HepG2 (cell line): ENCODE data around the gene GAL3ST3. TPM values are rescaled to one million over a fixed set of nuclear protein-coding genes. Genes with fewer than 3 reads are reported as not detected.

Experiments
- ARNT2 ChIP-seq: sonication (generic); formaldehyde crosslinking; IDR thresholded peaks from 2 replicates; pipeline ENCODE4 v1.8.0; 2022; ENCODE audit warnings: mild to moderate bottlenecking, low read depth, missing genetic modification reagents, moderate library complexity
- ARNTL ChIP-seq: sonication (generic); formaldehyde crosslinking; IDR thresholded peaks from 2 replicates; pipeline ENCODE4 v1.4.0; 2020; ENCODE audit warnings: mild to moderate bottlenecking, missing genetic modification reagents
- ATAD3A ChIP-seq: sonication (generic); formaldehyde crosslinking; IDR thresholded peaks from 2 replicates; pipeline ENCODE4 v1.4.0; 2020; ENCODE audit warnings: missing genetic modification reagents
- ATF3 ChIP-seq: sonication (generic); formaldehyde crosslinking; IDR thresholded peaks from 2 replicates; pipeline ENCODE4 v1.4.0; 2020; ENCODE audit warnings: missing genetic modification reagents
- FLYWCH1 ChIP-seq: sonication (generic); formaldehyde crosslinking; IDR thresholded peaks from 2 replicates; pipeline ENCODE4 v1.8.1; 2023; ENCODE audit warnings: mild to moderate bottlenecking, missing genetic modification reagents
- GMEB2 ChIP-seq: IDR thresholded peaks from 2 replicates; pipeline ENCODE4 v1.6.1; 2016; ENCODE audit warnings: missing biosample characterization, missing genetic modification reagents, low read depth
- MIER2 ChIP-seq: IDR thresholded peaks from 2 replicates; pipeline ENCODE4 v1.6.1; 2016; ENCODE audit warnings: missing biosample characterization, missing genetic modification reagents
- NFYC ChIP-seq: IDR thresholded peaks from 2 replicates; pipeline ENCODE4 v1.6.1; 2016; ENCODE audit warnings: missing genetic modification reagents, missing compliant biosample characterization
- PREB ChIP-seq: sonication (generic); formaldehyde crosslinking; IDR thresholded peaks from 2 replicates; pipeline ENCODE4 v1.4.0; 2020; ENCODE audit warnings: missing genetic modification reagents
- RARA ChIP-seq: IDR thresholded peaks from 2 replicates; pipeline ENCODE4 v1.6.1; 2016; ENCODE audit warnings: missing genetic modification reagents, missing compliant biosample characterization
- RFXANK ChIP-seq: IDR thresholded peaks from 2 replicates; pipeline ENCODE4 v1.6.1; 2016
- SIN3B ChIP-seq: fragments of 150-350 bp; IDR thresholded peaks from 2 replicates; pipeline ENCODE4 v1.6.1; 2014; ENCODE audit warnings: low read length
- XBP1 ChIP-seq: sonication (generic); formaldehyde crosslinking; IDR thresholded peaks from 2 replicates; pipeline ENCODE4 v1.5.0; 2020; ENCODE audit warnings: missing genetic modification reagents
- ZBTB25 ChIP-seq: IDR thresholded peaks from 2 replicates; pipeline ENCODE4 v1.6.1; 2018; ENCODE audit warnings: missing genetic modification reagents
- ZBTB26 ChIP-seq: IDR thresholded peaks from 2 replicates; pipeline ENCODE4 v1.6.1; 2016; ENCODE audit warnings: missing compliant biosample characterization, missing genetic modification reagents, borderline replicate concordance
- ZFP91 ChIP-seq: sonication (generic); formaldehyde crosslinking; IDR thresholded peaks from 2 replicates; pipeline ENCODE4 v1.9.0; 2022; ENCODE audit warnings: missing genetic modification reagents, mild to moderate bottlenecking, borderline replicate concordance
- ZNF224 ChIP-seq: sonication (generic); formaldehyde crosslinking; IDR thresholded peaks from 2 replicates; pipeline ENCODE4 v1.5.0; 2020; ENCODE audit warnings: mild to moderate bottlenecking, missing genetic modification reagents
- ZNF275 ChIP-seq: sonication (generic); formaldehyde crosslinking; IDR thresholded peaks from 2 replicates; pipeline ENCODE4 v1.8.0; 2022; ENCODE audit warnings: missing genetic modification reagents, mild to moderate bottlenecking, inconsistent platforms, borderline replicate concordance
- ZNF337 ChIP-seq: sonication (generic); formaldehyde crosslinking; IDR thresholded peaks from 2 replicates; pipeline ENCODE4 v1.5.1; 2020; ENCODE audit warnings: missing genetic modification reagents, low read depth, mild to moderate bottlenecking, borderline replicate concordance
- ZNF562 ChIP-seq: sonication (generic); formaldehyde crosslinking; IDR thresholded peaks from 2 replicates; pipeline ENCODE4 v1.8.0; 2022; ENCODE audit warnings: missing genetic modification reagents, borderline replicate concordance
- ZNF678 ChIP-seq: sonication (generic); formaldehyde crosslinking; IDR thresholded peaks from 2 replicates; pipeline ENCODE4 v1.4.0; 2020; ENCODE audit warnings: mild to moderate bottlenecking, missing genetic modification reagents
- ZNF782 ChIP-seq: sonication (generic); formaldehyde crosslinking; IDR thresholded peaks from 2 replicates; pipeline ENCODE4 v1.4.0; 2020; ENCODE audit warnings: missing genetic modification reagents, mild to moderate bottlenecking, borderline replicate concordance
- polyA plus RNA-seq, 8 experiments: library from polyadenylated mRNA; depleted of rRNA in 3 of 8; stranded (reverse) in 7 of 8; unstranded in 1 of 8; fragments of >200 nt; fragmentation: Illumina TruSeq in 4 of 8; extraction: Trizol in 4 of 8; gene quantifications; 2 replicates each; pipeline versions ENCODE4 v1.2.1 to v1.2.3, GENCODE V29; 2011 to 2016; ENCODE audit warnings: low read depth in 4 of 8, missing spikeins in 1 of 8, mixed read lengths in 1 of 8; ENCODE audit not compliant: insufficient read depth in 1 of 8
- total RNA-seq, 5 experiments: library from RNA; depleted of rRNA; stranded (reverse); fragments of >200 nt; fragmentation: Illumina TruSeq; extraction: Trizol; gene quantifications; 2 replicates each; pipeline ENCODE4 v1.2.3, GENCODE V29; 2016; ENCODE audit warnings: low read depth in 1 of 5

GAL3ST3 gene
- total and polyA plus RNA-seq, 2 of the 13 experiments (the other 11 are each of a cell fraction or from before 2014, with no cell fraction given), result not detected

GRCh38 chr11:66001942-66002647 lies 46.9 kb downstream of the GAL3ST3 start, which contains the start of the genes BANF1 and EIF1AD (continued):
- peak; percentile 85 for TF ChIP-seq ZBTB26
- TF ChIP-seq GMEB2 (CRISPR knock-in tag), result peak; percentile 61
- TF ChIP-seq RFXANK (CRISPR knock-in tag), result peak; percentile 81; the same call in 1 of the 2 replicates
- peak; percentile 56 for TF ChIP-seq ZNF678 (CRISPR knock-in tag)
- TF ChIP-seq ARNT2 (CRISPR knock-in tag), result peak; percentile 52; the same call in 1 of the 2 replicates
- peak; percentile 72; the same call in 1 of the 2 replicates for TF ChIP-seq MIER2 (CRISPR knock-in tag)
- no peak for TF ChIP-seq PREB (CRISPR knock-in tag)
- TF ChIP-seq ARNTL (CRISPR knock-in tag), result peak; percentile 60; the same call in 1 of the 2 replicates
- no peak for TF ChIP-seq RARA (CRISPR knock-in tag)
- no peak for TF ChIP-seq XBP1 (CRISPR knock-in tag)
- no peak; the same call in 1 of the 2 replicates for TF ChIP-seq FLYWCH1 (CRISPR knock-in tag)
- peak; percentile 48 for TF ChIP-seq ATF3 (CRISPR knock-in tag)
- 0 out of 2 replicates have a peak, but pooled peaks have one; percentile 39 for TF ChIP-seq ZNF337
- TF ChIP-seq ZNF275 (CRISPR knock-in tag), result 0 out of 2 replicates have a peak, but pooled peaks have one; percentile 17
- no peak for TF ChIP-seq NFYC (CRISPR knock-in tag)
- peak; percentile 98 for TF ChIP-seq ZFP91 (CRISPR knock-in tag)
- TF ChIP-seq ZNF224 (CRISPR knock-in tag), result no peak
- TF ChIP-seq ATAD3A, result no peak
- peak; percentile 68; the same call in 1 of the 2 replicates for TF ChIP-seq ZNF782 (CRISPR knock-in tag)
- no peak for TF ChIP-seq ZNF562 (CRISPR knock-in tag)
- TF ChIP-seq SIN3B, result peak; percentile 95
- 0 out of 2 replicates have a peak, but pooled peaks have one; percentile 78 for TF ChIP-seq ZBTB25
